ENCODE data around the gene ASAP3.

DNA sequence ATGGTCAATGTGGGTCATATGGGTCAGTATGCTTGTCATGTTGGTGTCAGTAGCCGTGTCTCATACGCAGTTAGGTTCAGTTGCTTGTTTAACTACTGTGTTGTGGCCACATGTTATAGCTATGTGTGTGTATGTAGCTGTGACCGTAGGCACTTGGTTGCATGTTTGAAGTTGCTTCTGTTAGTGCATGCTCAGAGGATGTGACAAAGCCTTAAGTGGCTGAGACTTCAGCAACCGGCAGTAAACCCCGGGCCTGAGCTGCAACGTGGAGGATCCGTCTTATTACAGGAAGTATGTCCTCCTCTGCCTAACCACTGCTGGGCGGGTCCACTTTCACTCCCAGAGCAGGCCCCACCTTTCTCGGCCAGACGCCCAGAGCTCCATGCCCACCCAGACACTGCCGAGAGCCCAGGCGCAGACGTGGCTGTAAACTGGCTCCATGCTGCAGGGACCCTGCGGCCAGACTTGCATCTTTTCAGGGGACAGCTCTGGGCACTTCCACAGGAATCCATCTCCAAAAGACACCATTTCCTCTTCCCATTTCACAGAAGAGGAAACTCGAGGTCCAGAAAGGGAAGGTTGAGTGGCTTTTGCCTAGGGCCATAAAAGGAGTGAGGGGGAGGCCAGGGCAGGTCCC is 61.6 kb downstream of the ASAP3 start:
- TF ChIP-seq, protein P1, sequence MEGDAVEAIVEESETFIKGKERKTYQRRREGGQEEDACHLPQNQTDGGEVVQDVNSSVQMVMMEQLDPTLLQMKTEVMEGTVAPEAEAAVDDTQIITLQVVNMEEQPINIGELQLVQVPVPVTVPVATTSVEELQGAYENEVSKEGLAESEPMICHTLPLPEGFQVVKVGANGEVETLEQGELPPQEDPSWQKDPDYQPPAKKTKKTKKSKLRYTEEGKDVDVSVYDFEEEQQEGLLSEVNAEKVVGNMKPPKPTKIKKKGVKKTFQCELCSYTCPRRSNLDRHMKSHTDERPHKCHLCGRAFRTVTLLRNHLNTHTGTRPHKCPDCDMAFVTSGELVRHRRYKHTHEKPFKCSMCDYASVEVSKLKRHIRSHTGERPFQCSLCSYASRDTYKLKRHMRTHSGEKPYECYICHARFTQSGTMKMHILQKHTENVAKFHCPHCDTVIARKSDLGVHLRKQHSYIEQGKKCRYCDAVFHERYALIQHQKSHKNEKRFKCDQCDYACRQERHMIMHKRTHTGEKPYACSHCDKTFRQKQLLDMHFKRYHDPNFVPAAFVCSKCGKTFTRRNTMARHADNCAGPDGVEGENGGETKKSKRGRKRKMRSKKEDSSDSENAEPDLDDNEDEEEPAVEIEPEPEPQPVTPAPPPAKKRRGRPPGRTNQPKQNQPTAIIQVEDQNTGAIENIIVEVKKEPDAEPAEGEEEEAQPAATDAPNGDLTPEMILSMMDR (conservative IDR thresholded peaks at IDR 0.05; ENCODE audit: low read length), result no peak
- TF ChIP-seq EZH2phosphoT487 (IDR thresholded peaks at IDR 0.05; ENCODE audit: borderline replicate concordance), result no peak
